ENCODE data around the gene ISM2. TPM values are rescaled to one million over a fixed set of nuclear protein-coding genes. Genes with fewer than 3 reads are reported as not detected.

ISM2 gene
- 0.40 to 0.57 TPM (median 0.46 TPM) in 5 replicates for total RNA-seq (2022; extraction: Qiagen RNA extraction; ENCODE audit: low read depth)

GRCh38 chr14:77498120-77498979 lies at the start of gene ISM2:
ISM2 (minus strand) TSS chr14:77498816; CDS start chr14:77498793, 23 bp downstream.

GRCh38 chr14:77457522-77458248 lies 40.9 kb downstream of the ISM2 start, which contains the start of the genes AHSA1 and VIPAS39:
AHSA1 (plus strand) TSS chr14:77458093; CDS start chr14:77458190, 97 bp downstream.
VIPAS39 (minus strand) TSS chr14:77457601; CDS start chr14:77454102, 3,499 bp downstream.

Other genes with a start within 250 kb of the ISM2 start
- gene NGB, start 227.6 kb downstream of the ISM2 start, total RNA-seq (2022; extraction: Qiagen RNA extraction; ENCODE audit: low read depth) = not detected in 5 replicates
- 31.6 to 41.6 TPM (median 31.8 TPM) in 5 replicates for gene POMT2, start 177.9 kb downstream of the ISM2 start, total RNA-seq (2022; extraction: Qiagen RNA extraction; ENCODE audit: low read depth)
- 30.5 to 34.6 TPM (median 31.8 TPM) in 5 replicates for gene GSTZ1, start 177.8 kb downstream of the ISM2 start, total RNA-seq (2022; extraction: Qiagen RNA extraction; ENCODE audit: low read depth)
- 3.0 to 8.1 TPM (median 7.6 TPM) in 5 replicates for gene TMED8, start 121.7 kb downstream of the ISM2 start, total RNA-seq (2022; extraction: Qiagen RNA extraction; ENCODE audit: low read depth)
- 1.4 to 3.3 TPM (median 2.1 TPM) in 5 replicates for gene SAMD15, start 121.4 kb downstream of the ISM2 start, total RNA-seq (2022; extraction: Qiagen RNA extraction; ENCODE audit: low read depth)
- gene NOXRED1, start 75.3 kb downstream of the ISM2 start, total RNA-seq (2022; extraction: Qiagen RNA extraction; ENCODE audit: low read depth) = 0.07 to 0.14 TPM in 2 of 5 replicates, not detected in the others
- 13.0 to 14.1 TPM (median 13.4 TPM) in 5 replicates for gene VIPAS39, start 41.2 kb downstream of the ISM2 start, total RNA-seq (2022; extraction: Qiagen RNA extraction; ENCODE audit: low read depth)
- gene AHSA1, start 40.7 kb downstream of the ISM2 start, total RNA-seq (2022; extraction: Qiagen RNA extraction; ENCODE audit: low read depth) = 234 to 329 TPM (median 287 TPM) in 5 replicates
- 23.6 to 31.9 TPM (median 27.5 TPM) in 5 replicates for gene SPTLC2, start 117.8 kb upstream of the ISM2 start, total RNA-seq (2022; extraction: Qiagen RNA extraction; ENCODE audit: low read depth)
- gene ALKBH1, start 209.2 kb upstream of the ISM2 start, total RNA-seq (2022; extraction: Qiagen RNA extraction; ENCODE audit: low read depth) = 13.8 to 17.4 TPM (median 16.1 TPM) in 5 replicates
- 401 to 517 TPM (median 411 TPM) in 5 replicates for gene SLIRP, start 209.3 kb upstream of the ISM2 start, total RNA-seq (2022; extraction: Qiagen RNA extraction; ENCODE audit: low read depth)

Data from A549 treated with RU486 at 1 μM for 4 hours (cell line).